Measurements from ENCODE around the gene SMAD6.
A peak's percentile ranks its signal among the peaks of the same experiment; 100 is the strongest.
"Not testable (repeated sequence)": the region's sequence is repeated elsewhere in the genome, so short reads cannot be mapped to it uniquely, and the experiment has no call there.

SMAD6 gene

GRCh38 chr15:66749841-66750575 is 48.0 kb downstream of the SMAD6 start:
- in situ Hi-C loops (cut with MboI; ENCODE audit: low pct_unique_long_range_greater_than_20kb, low sequenced_read_pairs), result no loop called here

DNA sequence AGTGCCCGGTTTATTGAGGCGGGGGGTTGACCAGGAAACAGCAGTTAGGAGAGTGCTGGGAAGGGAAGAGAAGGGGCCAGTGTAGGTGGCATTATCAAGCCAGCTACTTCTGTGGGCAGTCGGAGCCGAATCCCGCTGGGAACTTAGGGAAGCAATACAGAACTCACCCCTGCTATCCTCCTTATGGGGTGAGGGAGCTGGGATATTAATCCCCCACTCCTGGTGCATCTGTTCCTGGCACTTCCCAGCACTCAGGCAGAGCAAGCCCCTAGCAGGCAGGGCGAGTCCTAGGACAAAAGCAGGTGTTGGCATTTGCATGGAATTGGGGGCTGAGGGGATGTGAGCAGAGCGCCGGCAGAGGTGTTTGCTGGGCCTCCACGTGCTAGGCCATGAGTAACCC is 48.6 kb downstream of the SMAD6 start:
- in situ Hi-C loops (cut with MboI; ENCODE audit: low pct_unique_long_range_greater_than_20kb, low sequenced_read_pairs), result no loop called here

More at GRCh38 chr15:66749841-66750575, 48.0 kb downstream of the SMAD6 start:
- no peak for DNase-seq

DNA sequence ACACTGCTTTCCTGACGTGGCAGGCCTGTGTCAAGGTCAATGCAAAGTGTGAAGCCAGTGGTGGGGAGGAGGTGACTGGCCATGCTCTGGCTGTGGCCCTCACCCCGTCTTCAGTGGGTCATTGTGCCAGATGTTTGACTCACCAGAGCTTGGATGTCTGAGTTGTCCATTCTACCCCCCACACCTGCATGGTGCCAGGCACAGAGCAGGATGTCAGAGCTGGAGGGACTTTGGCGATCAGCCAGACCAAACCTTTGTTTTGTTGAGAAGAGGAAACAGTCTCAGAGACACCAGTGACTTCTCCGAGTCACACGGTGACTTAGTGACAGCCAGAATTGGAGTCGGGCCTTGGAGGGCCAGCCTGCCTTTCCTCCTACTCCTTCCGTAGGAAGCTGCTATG is 49.5 kb downstream of the SMAD6 start:
- in situ Hi-C loops (cut with MboI; ENCODE audit: low pct_unique_long_range_greater_than_20kb, low sequenced_read_pairs), result no loop called here
- peak; percentile 71 for DNase-seq

More for the DNA sequence above, 48.6 kb downstream of the SMAD6 start:
- no peak for DNase-seq

DNA sequence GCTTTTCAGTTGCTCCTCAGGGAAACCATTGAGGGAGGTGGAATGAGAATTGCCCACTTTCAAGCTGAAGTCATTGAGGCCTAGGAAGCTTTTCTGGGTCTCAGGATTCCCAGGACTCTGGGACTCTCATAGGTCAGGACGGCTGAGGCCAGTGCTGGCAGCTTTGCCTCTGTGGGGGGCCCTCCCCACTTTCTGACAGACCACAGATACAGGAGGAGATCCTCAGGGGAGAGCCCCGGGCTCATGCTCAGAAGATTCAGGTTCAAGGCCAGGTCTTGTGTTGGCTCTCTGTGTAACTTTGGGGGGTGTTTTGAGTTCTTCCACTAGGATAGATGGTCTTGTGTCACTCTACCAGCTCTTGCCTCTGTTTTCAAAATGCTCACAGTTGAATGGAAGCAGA is 50.0 kb downstream of the SMAD6 start:
- in situ Hi-C loops (cut with MboI; ENCODE audit: low pct_unique_long_range_greater_than_20kb, low sequenced_read_pairs), result no loop called here
- no peak for DNase-seq

DNA sequence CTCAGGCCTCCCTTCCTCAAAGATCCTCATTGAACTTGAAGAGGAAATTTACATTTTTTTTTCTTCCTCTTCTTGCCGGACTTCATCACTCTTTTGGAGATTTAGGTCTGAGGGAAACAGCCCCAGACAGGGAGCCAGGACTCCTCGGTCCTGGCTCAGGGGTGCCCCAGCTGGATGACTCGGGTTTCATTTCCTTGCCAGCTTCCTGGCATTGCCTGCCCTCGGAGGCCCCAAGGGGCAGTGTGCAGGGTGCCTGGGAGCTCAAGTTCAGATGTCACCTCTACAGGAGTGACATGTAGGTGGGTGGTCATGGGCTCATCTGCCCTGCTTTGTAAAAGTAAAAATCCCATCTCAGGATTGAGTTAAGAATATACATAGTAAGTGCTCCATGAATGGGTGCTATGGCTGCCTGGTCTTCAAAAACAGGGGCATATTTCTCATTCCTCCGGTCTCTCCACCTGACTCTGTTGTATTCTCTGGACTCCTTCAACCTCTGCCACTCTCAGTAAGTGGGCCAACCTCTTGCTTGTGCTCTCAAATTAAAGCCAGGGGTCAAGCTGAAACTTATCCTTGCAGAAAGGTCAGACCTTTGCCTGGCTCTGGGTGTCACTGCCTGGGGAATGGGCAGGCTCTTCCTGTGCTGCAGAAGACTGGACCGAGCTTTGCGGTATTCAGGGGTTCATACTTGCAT is 51.8 kb downstream of the SMAD6 start:
- in situ Hi-C loops (cut with MboI; ENCODE audit: low pct_unique_long_range_greater_than_20kb, low sequenced_read_pairs), result no loop called here
- no peak for DNase-seq

DNA sequence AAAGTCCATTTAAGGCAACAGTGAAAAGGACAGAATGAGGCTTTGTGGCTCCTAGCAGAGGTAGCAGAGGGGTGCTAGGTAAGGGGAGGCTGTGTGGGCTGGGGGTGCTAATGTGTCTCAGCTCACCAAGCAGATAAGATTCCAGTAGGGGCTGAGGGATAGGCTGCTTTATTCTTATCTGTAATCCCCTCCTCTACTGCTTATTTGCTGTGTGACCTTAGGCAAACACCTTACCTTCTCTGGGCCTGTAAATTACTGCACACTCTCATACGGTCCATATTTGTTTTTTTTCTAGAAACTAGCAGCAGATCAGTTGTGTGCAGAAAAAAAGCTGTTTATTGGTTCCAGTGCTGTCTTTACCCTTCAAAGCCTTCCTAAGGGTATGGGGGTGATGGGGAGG is 52.8 kb downstream of the SMAD6 start:
- in situ Hi-C loops (cut with MboI; ENCODE audit: low pct_unique_long_range_greater_than_20kb, low sequenced_read_pairs), result no loop called here
- DNase-seq, result no peak

GRCh38 chr15:66755298-66756068 is 53.4 kb downstream of the SMAD6 start:
- in situ Hi-C loops (cut with MboI; ENCODE audit: low pct_unique_long_range_greater_than_20kb, low sequenced_read_pairs), result no loop called here
- no peak for DNase-seq

DNA sequence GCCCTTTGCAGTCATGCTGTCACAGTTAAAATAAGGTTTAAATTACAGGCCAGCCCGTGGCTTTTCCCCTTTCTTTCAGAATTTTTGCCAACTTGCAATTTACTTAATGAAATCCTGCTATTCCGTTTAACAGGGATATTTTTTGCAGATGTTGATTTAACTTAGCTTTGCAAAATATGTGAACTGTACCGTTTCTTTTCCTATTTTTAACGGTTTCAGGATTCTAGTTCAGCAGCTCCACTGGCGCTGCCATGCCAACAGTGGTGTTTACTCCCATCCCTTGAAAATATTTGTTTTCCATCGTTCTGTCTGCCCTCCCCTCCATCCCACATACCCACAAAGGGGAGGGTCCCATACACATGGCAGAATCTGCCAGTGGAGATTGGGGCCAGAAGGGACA is 54.3 kb downstream of the SMAD6 start:
- no peak for DNase-seq
- in situ Hi-C loops (cut with MboI; ENCODE audit: low pct_unique_long_range_greater_than_20kb, low sequenced_read_pairs), result no loop called here

DNA sequence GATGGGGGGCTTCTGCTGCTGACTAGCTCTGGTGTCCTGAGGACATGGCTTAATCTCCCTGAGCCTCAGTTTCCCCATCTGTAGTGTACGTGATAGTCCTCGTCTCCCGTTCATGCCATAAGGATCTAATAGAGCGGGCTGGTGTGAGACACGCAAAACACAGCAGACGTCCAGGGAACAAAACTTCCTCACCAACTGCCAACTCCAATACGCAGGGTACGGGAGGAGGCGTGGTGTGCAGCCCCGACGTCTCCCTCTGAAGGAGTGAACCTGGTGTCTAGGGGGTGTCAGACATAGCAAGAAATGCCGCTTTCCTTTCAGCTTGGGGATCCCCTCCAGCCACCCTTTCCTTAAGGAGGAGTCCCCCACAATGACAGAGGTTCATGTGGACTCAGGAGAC is 55.0 kb downstream of the SMAD6 start:
- in situ Hi-C loops (cut with MboI; ENCODE audit: low pct_unique_long_range_greater_than_20kb, low sequenced_read_pairs), result no loop called here
- DNase-seq, result no peak

- in situ Hi-C loops (cut with MboI; ENCODE audit: low pct_unique_long_range_greater_than_20kb, low sequenced_read_pairs), result no loop called here
- no peak for DNase-seq
Measured at GRCh38 chr15:66757521-66757920, 55.5 kb downstream of the SMAD6 start.

DNA sequence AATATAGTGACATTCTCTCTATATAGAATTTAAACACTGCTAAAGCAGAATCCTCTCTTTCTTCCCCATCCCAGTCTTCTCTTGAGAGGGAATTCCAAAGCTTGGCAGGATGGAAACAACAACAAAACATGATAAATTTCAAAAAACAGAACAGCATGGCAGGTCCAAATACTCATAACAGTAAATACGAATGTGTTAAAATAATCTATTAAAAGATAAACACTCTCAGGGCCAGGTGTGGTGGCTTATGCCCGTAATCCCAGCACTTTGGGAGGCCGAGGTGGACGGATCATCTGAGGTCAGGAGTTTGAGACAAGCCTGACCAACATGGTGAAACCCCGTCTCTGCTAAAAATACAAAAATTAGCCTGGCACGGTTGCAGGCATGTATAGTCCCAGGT is 56.2 kb downstream of the SMAD6 start:
- in situ Hi-C loops (cut with MboI; ENCODE audit: low pct_unique_long_range_greater_than_20kb, low sequenced_read_pairs); DNase-seq: not testable (repeated sequence)

DNA sequence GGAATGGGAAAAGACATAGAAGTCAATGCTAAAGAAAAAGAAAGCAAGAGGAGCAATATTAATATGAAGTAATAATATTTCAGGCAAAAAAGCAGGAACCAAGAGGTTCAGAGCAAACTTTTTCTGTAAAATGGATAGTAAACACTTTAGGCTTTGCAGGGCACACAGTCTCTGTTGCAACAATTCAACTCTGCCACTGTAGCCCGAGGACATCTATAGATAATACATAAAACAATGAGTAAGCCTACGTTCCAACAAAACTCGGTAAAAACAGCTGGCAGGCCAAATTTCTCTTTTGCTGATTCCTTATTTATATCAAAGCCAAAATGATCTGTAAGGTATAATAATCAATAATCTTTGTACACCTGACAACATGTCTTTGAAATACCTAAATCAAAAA is 56.8 kb downstream of the SMAD6 start:
- in situ Hi-C loops (cut with MboI; ENCODE audit: low pct_unique_long_range_greater_than_20kb, low sequenced_read_pairs), result no loop called here

DNA sequence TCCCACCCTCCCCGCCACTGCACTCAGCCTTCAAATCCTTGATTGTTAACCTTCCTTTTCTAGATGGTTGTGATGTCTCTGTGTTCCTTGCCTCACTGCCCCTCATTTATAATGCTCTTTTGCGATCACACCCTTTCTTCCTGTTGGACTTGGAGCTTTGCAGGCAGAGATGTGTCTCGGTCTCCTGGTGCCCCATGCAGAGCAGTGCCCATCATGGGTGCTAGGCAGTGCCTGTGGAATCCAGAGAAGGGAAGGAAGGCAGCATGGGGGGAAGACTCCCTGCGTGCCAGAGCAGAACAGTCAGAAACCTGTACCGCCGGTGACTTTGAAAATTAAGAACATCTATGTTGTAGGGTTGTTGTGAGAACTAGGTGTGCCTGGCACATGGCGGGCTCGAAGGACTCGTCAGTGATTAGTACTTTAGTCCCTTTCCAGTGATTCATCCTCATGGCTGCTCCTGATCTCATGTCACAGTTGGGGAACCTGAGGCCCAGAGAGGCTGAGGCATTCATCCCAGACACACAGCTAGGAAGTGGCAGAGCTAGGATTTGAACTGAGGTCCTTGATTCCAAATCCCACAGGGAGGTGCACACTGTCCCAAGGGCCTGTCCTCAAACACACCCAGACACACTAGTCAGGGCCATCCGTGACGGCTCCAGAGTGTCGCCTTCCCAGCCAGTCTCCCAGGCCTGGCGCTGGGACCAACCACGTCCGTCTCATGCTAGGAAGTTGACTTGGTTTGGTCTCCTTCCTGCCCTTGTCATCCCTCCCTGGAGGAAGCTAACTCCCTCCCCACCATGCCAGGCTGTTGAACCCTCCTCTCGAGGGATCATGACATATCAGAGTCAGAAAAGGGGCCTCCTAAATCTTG is 58.3 kb downstream of the SMAD6 start:
- in situ Hi-C loops (cut with MboI; ENCODE audit: low pct_unique_long_range_greater_than_20kb, low sequenced_read_pairs), result no loop called here
- DNase-seq, result no peak

More for the DNA sequence above, 56.8 kb downstream of the SMAD6 start:
- DNase-seq, result no peak

GRCh38 chr15:66760968-66761725 is 59.1 kb downstream of the SMAD6 start:
- in situ Hi-C loops (cut with MboI; ENCODE audit: low pct_unique_long_range_greater_than_20kb, low sequenced_read_pairs), result no loop called here
- no peak for DNase-seq

DNA sequence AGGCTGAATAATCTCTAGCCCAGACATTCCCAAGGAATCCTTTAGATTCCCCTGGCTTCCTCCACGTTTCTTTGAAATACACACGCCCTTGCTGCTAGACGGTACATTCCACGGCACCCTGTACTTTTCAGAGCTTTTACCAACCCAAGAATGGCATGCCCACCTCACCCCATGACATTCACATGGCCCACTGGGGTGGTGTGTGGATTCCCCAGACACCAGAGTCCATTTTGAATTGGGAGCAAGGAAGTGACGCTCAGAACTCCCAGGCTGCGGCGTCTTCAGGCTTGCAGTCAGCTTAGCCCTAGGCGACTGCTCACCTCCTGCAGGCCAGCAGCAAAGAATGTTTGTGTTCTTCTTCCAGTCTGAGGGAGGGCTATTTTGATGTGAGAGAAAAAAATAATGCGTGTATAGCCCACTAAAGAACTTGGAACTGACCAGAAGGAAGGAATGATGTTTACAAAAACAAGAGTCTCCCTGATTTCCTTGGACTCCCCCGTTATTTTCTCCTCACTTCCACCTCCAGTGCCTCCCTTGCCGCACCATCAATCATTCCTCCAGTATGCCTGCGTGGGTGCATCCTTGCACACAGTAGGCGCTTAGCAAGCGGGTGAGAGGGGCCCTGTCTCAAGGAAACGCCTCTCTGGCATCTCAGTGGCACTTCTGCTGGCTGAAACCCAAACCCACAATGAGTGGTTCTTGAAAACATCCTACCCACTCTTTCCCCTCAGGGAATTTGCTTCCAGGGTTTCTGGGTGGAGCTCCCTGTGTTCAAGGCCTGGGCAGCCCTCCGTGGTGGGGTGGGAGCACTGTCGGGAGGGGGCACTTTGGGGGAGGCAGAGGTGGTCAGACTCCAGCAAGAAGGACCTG is 59.9 kb downstream of the SMAD6 start:
- DNase-seq, result no peak
- in situ Hi-C loops (cut with MboI; ENCODE audit: low pct_unique_long_range_greater_than_20kb, low sequenced_read_pairs), result no loop called here

- no peak for DNase-seq
- in situ Hi-C loops (cut with MboI; ENCODE audit: low pct_unique_long_range_greater_than_20kb, low sequenced_read_pairs), result no loop called here
Measured at GRCh38 chr15:66763186-66764071, 61.4 kb downstream of the SMAD6 start.
